ENCODE data around the gene DZANK1.

GRCh38 chr20:18443886-18444285 lies 22.9 kb downstream of the DZANK1 start:
- no peak for TF ChIP-seq CTCF (IDR thresholded peaks at IDR 0.05; ENCODE audit: low read depth, low read length)
- no peak for TF ChIP-seq EZH2phosphoT487 (IDR thresholded peaks at IDR 0.05; ENCODE audit: low read depth)

Data from OCI-LY3 (cell line).